ENCODE results near the gene IFNL3. TPM values are rescaled to one million over a fixed set of nuclear protein-coding genes. Genes with fewer than 3 reads are reported as not detected.
"Not testable (repeated sequence)": the region's sequence is repeated elsewhere in the genome, so short reads cannot be mapped to it uniquely, and the experiment has no call there.

Gene IFNL3
- total RNA-seq, 2 donors from 2014 or later, result not detected

GRCh38 chr19:39224910-39225309, 19.9 kb downstream of the IFNL3 start:
- DNase-seq (ENCODE audit: low spot score), result no peak
- intact Hi-C loops (cut with DNase I), result no loop called here

- intact Hi-C loops (cut with DNase I), result no loop called here
- no peak for DNase-seq (ENCODE audit: low spot score)
These were observed 21.0 kb downstream of the IFNL3 start for GRCh38 chr19:39223703-39224279.

- intact Hi-C loops (cut with DNase I); DNase-seq (ENCODE audit: low spot score): not testable (repeated sequence)
These were observed 25.7 kb downstream of the IFNL3 start for GRCh38 chr19:39219108-39219507.

- intact Hi-C loops (cut with DNase I), result no loop called here
- no peak for DNase-seq (ENCODE audit: low spot score)
These were observed 26.4 kb downstream of the IFNL3 start for GRCh38 chr19:39218230-39219007.

GRCh38 chr19:39217094-39217493, 27.7 kb downstream of the IFNL3 start:
- DNase-seq (ENCODE audit: low spot score), result no peak
- intact Hi-C loops (cut with DNase I), result no loop called here

- intact Hi-C loops (cut with DNase I); DNase-seq (ENCODE audit: low spot score): not testable (repeated sequence)
These were observed 29.5 kb downstream of the IFNL3 start for GRCh38 chr19:39215323-39215722.

GRCh38 chr19:39212375-39212742, 32.4 kb downstream of the IFNL3 start:
- DNase-seq (ENCODE audit: low spot score), result no peak
- intact Hi-C loops (cut with DNase I), result no loop called here

GRCh38 chr19:39211731-39212374, 33.0 kb downstream of the IFNL3 start:
- no peak for DNase-seq (ENCODE audit: low spot score)
- intact Hi-C loops (cut with DNase I), result no loop called here

- DNase-seq (ENCODE audit: low spot score), result no peak
- intact Hi-C loops (cut with DNase I), result no loop called here
These were observed 35.6 kb downstream of the IFNL3 start for GRCh38 chr19:39209196-39209595.

- intact Hi-C loops (cut with DNase I), result no loop called here
- no peak for DNase-seq (ENCODE audit: low spot score)
These were observed 36.5 kb downstream of the IFNL3 start for GRCh38 chr19:39208175-39208795.

GRCh38 chr19:39207293-39207836, 37.4 kb downstream of the IFNL3 start:
- intact Hi-C loops (cut with DNase I), result no loop called here

GRCh38 chr19:39206122-39206521, 38.7 kb downstream of the IFNL3 start:
- intact Hi-C loops (cut with DNase I), result no loop called here
- no peak for DNase-seq (ENCODE audit: low spot score)

More at GRCh38 chr19:39207293-39207836, 37.4 kb downstream of the IFNL3 start:
- DNase-seq (ENCODE audit: low spot score), result no peak

- DNase-seq (ENCODE audit: low spot score), result no peak
- intact Hi-C loops (cut with DNase I), result no loop called here
These were observed 39.4 kb downstream of the IFNL3 start for GRCh38 chr19:39205449-39205764.

GRCh38 chr19:39203372-39204341, 41.1 kb downstream of the IFNL3 start, which contains the start of gene SYCN:
SYCN (minus strand) TSS chr19:39204263; CDS start chr19:39204254, 9 bp downstream.
- intact Hi-C loops (cut with DNase I), result no loop called here
- no peak for DNase-seq (ENCODE audit: low spot score)

GRCh38 chr19:39202998-39203355, 41.8 kb downstream of the IFNL3 start:
- intact Hi-C loops (cut with DNase I), result no loop called here
- DNase-seq (ENCODE audit: low spot score), result no peak

GRCh38 chr19:39200803-39201115, 44.0 kb downstream of the IFNL3 start:
- intact Hi-C loops (cut with DNase I), result no loop called here

GRCh38 chr19:39200066-39200802, 44.6 kb downstream of the IFNL3 start:
- no peak for DNase-seq (ENCODE audit: low spot score)
- intact Hi-C loops (cut with DNase I), result no loop called here

More at GRCh38 chr19:39200803-39201115, 44.0 kb downstream of the IFNL3 start:
- no peak for DNase-seq (ENCODE audit: low spot score)

GRCh38 chr19:39199025-39199424, 45.8 kb downstream of the IFNL3 start:
- intact Hi-C loops (cut with DNase I), result no loop called here
- DNase-seq (ENCODE audit: low spot score), result no peak
